Measurements from ENCODE around the gene ARG1.

The ARG1 gene

DNA sequence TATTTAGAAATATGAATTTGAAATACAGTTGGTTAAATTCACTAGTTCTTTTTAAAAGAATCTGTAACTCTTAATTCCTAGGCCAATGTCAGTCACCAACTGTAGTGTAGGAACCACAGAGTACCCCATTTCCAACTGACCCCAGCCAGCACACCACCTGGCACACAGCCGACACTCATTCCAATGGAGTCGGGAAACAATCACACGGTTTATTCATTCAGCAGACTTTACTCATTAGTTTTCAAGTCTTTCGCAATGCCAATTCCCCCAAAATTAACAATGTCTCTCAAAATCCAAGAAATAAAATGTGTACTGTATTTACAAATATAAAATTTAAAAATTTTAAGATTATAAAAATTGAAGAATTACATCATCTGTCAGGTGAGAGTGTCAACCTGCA lies 13.5 kb downstream of the ARG1 start:
- DNase-seq (ENCODE audit: low read depth) = no peak

DNA sequence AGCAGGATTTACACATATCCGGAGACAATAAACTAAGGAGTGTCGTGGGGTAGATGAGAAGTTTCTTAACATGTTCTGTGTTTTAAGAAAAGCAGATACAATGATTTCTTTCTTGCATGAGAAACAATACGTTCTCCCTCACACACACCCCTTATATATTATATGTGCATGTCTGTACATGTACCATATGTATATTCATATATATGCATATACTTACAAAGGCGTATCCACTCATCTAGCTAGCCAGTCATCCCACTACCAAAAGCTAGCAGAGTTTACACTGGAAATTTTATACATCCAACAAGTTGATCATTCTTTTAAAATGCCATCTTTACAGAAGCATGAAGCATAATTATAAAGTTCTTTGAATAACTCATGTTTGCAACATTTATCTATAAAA lies 14.9 kb downstream of the ARG1 start:
- no peak for DNase-seq (ENCODE audit: low read depth)

DNA sequence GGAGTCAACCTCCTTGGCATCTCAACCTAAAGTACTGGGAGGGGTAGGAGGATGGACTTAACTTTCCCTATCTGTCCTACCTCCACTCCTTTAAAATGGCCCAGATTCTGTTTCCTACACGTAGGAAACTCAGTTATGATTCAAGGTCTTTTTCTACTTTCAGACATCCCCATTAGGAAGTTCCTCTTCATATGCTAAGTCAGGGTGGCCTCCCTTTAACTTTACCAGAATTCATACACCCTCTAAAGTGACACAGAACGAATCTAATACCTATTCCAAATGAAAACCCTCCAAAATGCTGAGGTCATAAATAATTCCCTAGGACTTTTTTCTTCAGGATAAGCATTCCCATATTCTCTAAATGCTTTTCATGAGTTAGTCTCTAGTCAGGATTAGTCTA lies 15.6 kb downstream of the ARG1 start:
- DNase-seq (ENCODE audit: low read depth) = no peak

DNA sequence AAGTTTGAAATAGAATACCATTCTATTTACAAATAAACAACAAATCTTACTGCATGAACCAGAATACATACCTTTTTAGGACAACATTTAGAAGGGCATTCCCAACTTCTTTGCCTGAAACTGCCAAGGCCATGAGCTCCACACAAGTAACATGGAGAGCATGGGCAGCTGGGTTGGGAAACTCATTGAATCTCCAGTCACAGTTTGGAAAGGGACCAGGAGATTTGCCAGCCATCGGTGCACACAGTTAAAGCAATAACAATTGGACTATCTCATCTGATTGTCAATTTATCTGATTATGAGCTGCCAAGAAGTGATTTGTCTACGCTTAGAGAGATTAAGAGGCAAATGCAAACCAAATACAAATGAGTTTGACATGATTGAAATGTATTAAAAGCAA lies 19.9 kb downstream of the ARG1 start:
- DNase-seq (ENCODE audit: low read depth) = no peak

DNA sequence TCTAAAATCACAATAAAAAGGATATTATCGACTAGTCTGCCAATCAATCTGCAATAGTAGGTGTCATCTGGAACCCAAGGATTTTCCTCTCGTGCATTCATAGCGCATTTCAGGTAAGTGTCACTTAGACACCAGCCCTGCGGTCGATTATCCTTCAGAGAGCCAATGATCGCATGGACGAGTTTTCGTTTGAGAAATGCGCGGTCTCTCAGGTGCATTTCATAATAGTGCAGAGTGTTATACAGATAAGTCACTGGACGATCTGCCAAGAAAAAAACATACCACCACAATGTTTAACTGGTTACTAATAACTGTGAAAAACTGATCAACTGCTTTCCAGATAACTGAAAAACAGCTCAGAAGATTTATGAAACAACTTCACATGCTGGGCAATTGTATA lies 21.0 kb downstream of the ARG1 start:
- no peak for DNase-seq (ENCODE audit: low read depth)

DNA sequence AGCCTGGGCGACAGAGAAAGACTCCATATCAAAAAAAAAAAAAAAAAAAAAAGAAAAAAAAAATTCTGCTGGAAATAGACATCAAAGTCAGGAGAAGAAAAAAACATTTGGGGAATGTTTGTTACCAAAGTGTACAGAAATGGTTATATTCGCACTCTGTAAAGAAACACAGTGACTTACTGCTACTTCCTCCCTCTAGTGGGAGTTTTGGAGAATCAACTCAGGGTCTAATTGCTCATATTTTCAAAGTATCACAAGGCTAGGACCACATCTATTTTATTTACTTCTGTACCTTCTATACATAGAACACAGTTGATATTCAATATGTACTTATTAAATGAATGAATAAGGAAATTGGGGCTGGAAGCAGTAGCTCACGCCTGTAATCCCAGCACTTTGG lies 24.4 kb downstream of the ARG1 start:
- no peak for DNase-seq (ENCODE audit: low read depth)

DNA sequence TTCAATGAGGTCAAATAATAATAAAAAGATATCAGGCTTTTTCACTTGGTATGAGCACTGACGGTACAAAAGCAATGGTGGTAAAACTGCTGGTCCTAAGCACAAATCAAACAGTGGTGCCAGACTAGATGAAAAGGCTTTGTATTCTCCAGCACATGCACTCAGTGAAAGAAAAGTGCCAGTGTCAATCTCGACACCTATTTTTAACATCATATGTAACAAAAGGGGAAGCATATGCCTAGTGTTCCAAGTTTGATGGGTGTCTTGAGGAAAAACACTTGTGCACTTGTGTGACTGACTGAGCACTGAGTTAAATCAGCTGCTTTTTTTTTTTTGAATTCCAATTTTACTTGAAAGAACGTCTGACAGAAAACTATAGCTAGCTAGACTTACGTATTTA lies 27.7 kb downstream of the ARG1 start:
- no peak for DNase-seq (ENCODE audit: low read depth)

DNA sequence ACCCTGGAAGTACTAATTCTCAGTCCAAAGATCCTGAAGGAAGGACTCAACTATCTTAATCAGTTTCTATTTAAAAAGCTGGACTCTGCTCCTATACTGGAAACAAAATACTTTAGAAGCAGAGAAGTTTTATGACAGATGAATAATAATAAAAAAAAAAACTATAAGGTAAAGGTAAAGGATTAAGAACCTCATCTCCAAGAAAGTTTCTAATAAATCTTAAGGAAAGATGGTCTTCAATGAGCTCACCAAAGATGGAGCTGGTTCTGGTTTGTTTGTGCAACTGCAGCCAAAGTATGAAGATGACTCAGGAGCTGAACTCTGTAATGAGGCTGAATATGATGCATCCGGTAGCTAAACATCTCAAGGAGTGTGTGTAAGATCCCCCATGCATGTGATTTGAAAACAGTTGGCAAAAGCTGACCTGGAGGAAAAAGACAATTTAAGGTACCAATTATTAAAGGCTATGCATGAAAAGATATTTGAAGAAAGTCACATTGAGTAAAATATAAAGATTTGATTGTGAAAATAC lies 29.8 kb downstream of the ARG1 start:
- no peak for DNase-seq (ENCODE audit: low read depth)

DNA sequence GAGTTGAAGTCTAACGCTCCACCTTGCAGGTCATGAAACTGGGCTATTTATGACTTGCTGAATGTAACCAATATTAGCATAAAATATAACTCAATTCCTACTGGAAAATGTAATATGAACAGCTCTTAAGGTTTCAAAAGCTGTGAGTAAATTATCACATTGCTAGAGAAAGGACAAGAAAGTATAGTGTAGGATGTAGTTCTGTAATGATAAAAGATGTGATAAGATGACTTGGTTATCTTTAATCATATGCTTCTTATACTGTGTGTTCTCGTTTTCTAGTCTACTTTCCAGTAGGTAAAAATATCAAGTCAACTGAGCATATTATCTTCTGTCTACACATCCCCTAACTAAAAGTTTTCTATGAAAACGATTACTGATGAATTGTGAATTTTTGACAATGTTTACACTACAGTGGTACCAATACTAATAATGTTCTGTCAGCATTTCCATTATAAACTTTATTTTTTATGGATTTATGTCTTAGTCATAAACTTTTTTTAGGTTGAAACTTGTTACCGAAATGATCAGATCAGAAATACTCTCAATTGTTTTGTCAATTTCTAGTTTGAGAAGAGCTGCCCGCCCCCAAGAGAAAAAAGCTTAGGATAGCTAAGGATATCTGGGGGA lies 40.4 kb downstream of the ARG1 start:
- DNase-seq (ENCODE audit: low read depth) = no peak

DNA sequence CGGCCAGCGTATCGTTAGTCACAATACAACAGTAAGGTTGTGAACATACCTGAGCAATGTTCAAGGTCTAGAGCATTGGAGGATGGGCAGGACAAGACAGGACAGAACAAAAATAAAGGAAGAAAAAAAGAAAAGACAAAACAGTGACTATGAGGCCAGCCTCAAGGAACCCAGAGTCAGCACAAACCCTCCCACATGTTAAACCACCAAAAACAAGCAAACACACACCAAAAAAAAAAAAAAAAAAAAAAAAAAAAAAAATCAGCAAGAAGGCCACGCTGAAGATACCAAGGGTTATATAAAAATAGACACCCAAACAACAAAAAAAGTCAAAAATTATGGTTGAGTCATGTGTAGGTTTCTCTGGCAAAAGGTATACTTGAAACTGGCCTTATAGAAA lies 42.2 kb downstream of the ARG1 start:
- DNase-seq (ENCODE audit: low read depth) = no peak

DNA sequence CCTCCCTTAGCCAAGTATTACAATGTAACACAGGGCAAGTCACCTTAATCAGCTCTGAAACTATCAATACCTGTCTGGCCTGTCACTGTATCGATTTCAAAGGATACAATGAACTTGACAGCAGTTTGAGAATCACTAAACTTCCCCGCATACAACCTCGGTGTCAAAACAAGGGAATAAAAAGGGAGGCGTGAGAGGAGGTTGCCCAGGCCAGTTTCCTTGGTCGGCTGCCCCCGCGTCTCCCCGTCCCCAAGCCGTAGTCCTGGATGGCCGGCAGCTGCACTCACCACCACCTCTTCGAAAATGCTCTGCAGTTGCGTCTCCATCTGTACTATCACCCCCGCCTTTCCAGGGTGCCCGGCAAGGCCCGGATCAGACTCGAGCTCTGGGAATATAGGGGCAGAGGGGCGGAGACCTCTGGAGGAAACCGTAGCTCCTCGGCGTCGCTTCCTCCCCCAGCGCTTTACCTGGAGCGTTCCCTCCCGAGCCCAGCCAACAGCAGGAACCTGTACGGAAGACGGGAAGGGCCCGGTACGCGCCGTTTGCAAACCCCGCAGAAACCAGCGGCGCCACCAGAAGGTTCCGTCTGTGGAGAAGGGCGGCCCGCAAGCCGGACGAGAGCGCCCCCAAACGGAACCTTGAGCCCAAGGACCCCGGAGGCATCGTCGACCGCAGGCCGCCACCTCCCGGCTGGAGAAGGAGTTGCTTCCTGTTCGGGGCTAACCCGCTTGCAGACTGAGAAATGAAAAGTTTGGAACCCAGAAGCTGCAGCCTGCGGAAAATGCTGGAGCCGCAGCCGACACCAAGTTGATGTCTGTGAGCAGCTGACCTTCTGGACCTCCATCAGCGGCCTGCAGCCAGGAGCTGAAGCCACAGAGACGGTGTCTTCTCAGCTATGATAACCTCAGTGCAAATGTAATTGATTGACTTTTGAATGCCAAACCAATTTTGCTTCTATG lies 55.0 kb downstream of the ARG1 start, which contains the start of gene MED23:
Gene MED23 (minus strand): TSS at position 519 of the 959 bp plus-strand sequence. CDS start 193 bp downstream, at position 326.
- peak; percentile 91 for DNase-seq (ENCODE audit: low read depth)

DNA sequence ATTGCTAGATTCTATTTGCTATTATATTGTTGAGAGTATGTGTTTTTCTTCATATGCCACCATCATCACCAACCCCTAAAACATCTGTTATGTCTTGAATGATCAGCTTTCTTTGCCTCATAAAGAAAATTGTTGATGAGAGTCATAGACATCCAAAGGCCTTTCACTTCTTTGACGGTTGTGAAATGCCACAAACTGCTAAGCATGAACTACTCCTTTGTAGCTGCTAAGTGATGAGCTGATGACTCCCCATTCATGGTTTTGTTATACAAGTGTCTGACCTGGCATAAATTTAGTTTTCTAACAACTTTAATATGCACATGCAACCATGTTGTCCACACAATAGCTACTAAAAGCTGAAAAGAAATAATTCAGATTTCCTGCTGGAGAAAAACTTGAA lies 55.7 kb downstream of the ARG1 start:
- no peak for DNase-seq (ENCODE audit: low read depth)

DNA sequence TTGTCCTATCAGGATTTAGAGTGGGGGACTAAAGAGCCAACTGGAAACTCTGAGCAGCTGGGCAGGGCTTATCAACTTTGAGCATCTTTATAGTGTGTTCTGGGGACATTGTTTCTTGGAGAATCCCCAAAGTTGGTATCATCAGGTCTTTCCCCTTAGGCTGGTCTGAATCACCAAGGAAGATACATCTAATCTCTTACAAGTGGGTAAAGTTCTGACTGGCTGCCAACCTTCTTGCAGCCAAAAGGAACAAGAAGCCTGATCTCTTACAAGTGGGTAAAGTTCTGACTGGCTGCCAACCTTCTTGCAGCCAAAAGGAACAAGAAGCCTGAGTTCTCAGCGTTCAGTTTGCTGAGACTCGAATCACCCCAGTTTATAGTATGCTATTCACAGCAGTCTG lies 56.6 kb downstream of the ARG1 start:
- no peak for DNase-seq (ENCODE audit: low read depth)

DNA sequence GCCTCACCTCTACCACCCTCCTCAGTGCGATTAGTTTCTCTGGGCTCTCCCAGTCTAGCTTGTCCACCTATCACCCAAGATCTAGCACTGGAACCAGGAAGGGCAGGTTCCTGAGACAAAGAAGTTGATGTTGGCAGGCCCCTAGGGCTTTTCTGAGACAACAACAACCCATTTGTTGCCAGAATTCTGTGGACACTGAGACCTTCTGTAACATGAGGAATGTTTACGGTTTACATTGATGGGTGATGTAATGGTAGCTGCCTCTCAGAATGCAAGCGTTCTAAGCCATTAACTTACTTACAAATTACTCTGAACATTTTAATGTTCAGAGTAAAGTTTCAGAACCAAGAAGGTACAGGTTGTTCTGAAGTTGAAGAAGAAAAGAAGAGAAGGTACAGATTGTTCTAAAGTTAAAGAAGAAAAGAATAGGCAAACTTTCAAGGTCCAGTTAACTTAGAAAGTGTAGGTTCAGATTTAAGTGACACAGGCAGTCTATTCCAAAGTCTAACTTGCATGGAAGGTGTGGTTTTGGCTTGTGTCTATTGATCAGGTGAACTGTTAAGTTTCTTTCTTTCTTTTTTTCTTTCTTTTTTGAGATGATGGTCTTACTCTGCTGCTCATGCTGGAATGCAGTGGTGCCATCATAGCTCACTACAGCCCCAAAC lies 58.7 kb downstream of the ARG1 start:
- DNase-seq (ENCODE audit: low read depth) = no peak

Measured in activated T-helper 9 cell treated with anti-CD3 and anti-CD28 coated beads, Interleukin-2, amount 50 U/mL, for 16 hours (primary cell).